Endothelial cell of umbilical vein (primary cell): ENCODE results near the gene CCR2.

Source experiments
- CTCF ChIP-seq, 2 donors: IDR thresholded peaks; 1 replicate in 1 of 2; 2 replicates in 1 of 2; pipeline ENCODE4 v1.5.1; 2011; ENCODE audit warnings: low read length in 2 of 2, mild to moderate bottlenecking in 2 of 2, moderate library complexity in 2 of 2, control low read depth in 1 of 2, inconsistent platforms in 1 of 2, low read depth in 1 of 2; ENCODE audit not compliant: insufficient read depth in 1 of 2; ENCODE audit errors: extremely low read depth in 1 of 2
- JUN ChIP-seq: IDR thresholded peaks from 2 replicates; pipeline ENCODE4 v1.6.1; 2011; ENCODE audit warnings: borderline replicate concordance, low read depth; ENCODE audit not compliant: insufficient read length, insufficient read depth
- MAX ChIP-seq: IDR thresholded peaks from 2 replicates; pipeline ENCODE4 v1.6.1; 2011; ENCODE audit not compliant: insufficient read depth, insufficient read length
- POLR2A ChIP-seq: IDR thresholded peaks from 2 replicates; pipeline ENCODE4 v1.6.1; 2012; ENCODE audit warnings: low read depth, mild to moderate bottlenecking, control low read depth, low read length

- TF ChIP-seq POLR2A, result no peak
- TF ChIP-seq CTCF (IDR thresholded peaks at IDR 0.05; ENCODE audit: extremely low read depth in 1 of 2, insufficient read depth in 1 of 2, low read depth in 1 of 2, low read length in 2 of 2), result no peak
- TF ChIP-seq JUN, result no peak
- no peak for TF ChIP-seq MAX
Measured at GRCh38 chr3:46365737-46366524, 12.0 kb downstream of the CCR2 start.
